ENCODE results near the gene FOXP1.
A peak's percentile ranks its signal among the peaks of the same experiment; 100 is the strongest.

The FOXP1 gene

GRCh38 chr3:71010726-71011455, 572.6 kb downstream of the FOXP1 start:
- DNase-seq, result no peak

GRCh38 chr3:71008350-71008935, 575.1 kb downstream of the FOXP1 start:
- no peak for DNase-seq

- DNase-seq, result peak; percentile 43
Measured at GRCh38 chr3:71006810-71007785, 576.4 kb downstream of the FOXP1 start.

- no peak for DNase-seq
Measured at GRCh38 chr3:71005702-71006321, 577.7 kb downstream of the FOXP1 start.

- no peak for DNase-seq
Measured at GRCh38 chr3:71003511-71003910, 580.0 kb downstream of the FOXP1 start.

GRCh38 chr3:71002298-71002697, 581.2 kb downstream of the FOXP1 start:
- no peak for DNase-seq

- no peak for DNase-seq
Measured at GRCh38 chr3:71001303-71001830, 582.2 kb downstream of the FOXP1 start.

GRCh38 chr3:71000483-71000882, 583.0 kb downstream of the FOXP1 start:
- DNase-seq, result no peak

GRCh38 chr3:70999730-71000129, 583.8 kb downstream of the FOXP1 start:
- DNase-seq, result no peak

- no peak for DNase-seq
Measured at GRCh38 chr3:70996082-70996481, 587.4 kb downstream of the FOXP1 start.

- DNase-seq, result no peak
Measured at GRCh38 chr3:70994644-70995043, 588.9 kb downstream of the FOXP1 start.

GRCh38 chr3:70992562-70993204, 590.8 kb downstream of the FOXP1 start:
- no peak for DNase-seq

- DNase-seq, result no peak
Measured at GRCh38 chr3:70992131-70992530, 591.4 kb downstream of the FOXP1 start.

GRCh38 chr3:70990723-70991122, 592.8 kb downstream of the FOXP1 start:
- no peak for DNase-seq

GRCh38 chr3:70990185-70990584, 593.3 kb downstream of the FOXP1 start:
- no peak for DNase-seq

- DNase-seq, result no peak
Measured at GRCh38 chr3:70989174-70989573, 594.4 kb downstream of the FOXP1 start.

- DNase-seq, result no peak
Measured at GRCh38 chr3:70988111-70988510, 595.4 kb downstream of the FOXP1 start.

- no peak for DNase-seq
Measured at GRCh38 chr3:70985572-70985971, 598.0 kb downstream of the FOXP1 start.

GRCh38 chr3:70984776-70985482, 598.6 kb downstream of the FOXP1 start:
- no peak for DNase-seq

- no peak for DNase-seq
Measured at GRCh38 chr3:70982700-70983140, 600.8 kb downstream of the FOXP1 start.

GRCh38 chr3:70982284-70982683, 601.2 kb downstream of the FOXP1 start:
- no peak for DNase-seq

Measured in NCI-H1092 treated with DMSO at 0.1 percent for 48 hours (cell line).